ENCODE results near the gene AP4E1.

GRCh38 chr15:50911001-50911400, 2.5 kb downstream of the AP4E1 start:
- TF ChIP-seq CTCF (tag by site-specific recombination; IDR thresholded peaks at IDR 0.05) (no peak), BCL11A (tag by site-specific recombination; IDR thresholded peaks at IDR 0.05; ENCODE audit: low read depth) (no peak), ZNF433 (tag by site-specific recombination; IDR thresholded peaks at IDR 0.05; ENCODE audit: low read depth) (no peak), ZNF362 (tag by site-specific recombination; IDR thresholded peaks at IDR 0.05) (no peak), ZNF239 (tag by site-specific recombination; IDR thresholded peaks at IDR 0.05) (no peak), ZNF561 (tag by site-specific recombination; IDR thresholded peaks at IDR 0.05; ENCODE audit: borderline replicate concordance) (no peak), HOXA7 (CRISPR knock-in tag; IDR thresholded peaks at IDR 0.05; ENCODE audit: borderline replicate concordance) (no peak), ZNF510 (tag by site-specific recombination; IDR thresholded peaks at IDR 0.05; ENCODE audit: insufficient replicate concordance) (no peak), AEBP2 (tag by site-specific recombination; IDR thresholded peaks at IDR 0.05; ENCODE audit: borderline replicate concordance) (no peak), ZNF121 (tag by site-specific recombination; IDR thresholded peaks at IDR 0.05) (no peak)
